Posterior cingulate gyrus (tissue), 11 donors: ENCODE measurements around the gene KAT8.
"Not testable (repeated sequence)": the region's sequence is repeated elsewhere in the genome, so short reads cannot be mapped to it uniquely, and the experiment has no call there.

Source experiments
- DNase-seq, 10 donors: peaks; one replicate each; pipeline versions ENCODE4 v3.0.0 to v3.0.0-alpha.2; 2020 to 2021; ENCODE audit warnings: mixed read lengths in 3 of 10
- intact Hi-C: fragments of 100-400 bp; cut with DNase I; formaldehyde crosslinking; loops from one replicate; pipeline ENCODE4 v1.15.1; 2023

KAT8 gene

GRCh38 chr16:31141489-31142108, 24.1 kb downstream of the KAT8 start:
- DNase-seq: peak in 1 of 10 donors; percentile 82
- intact Hi-C loops: loop anchor here (1.0 to 5.0 kb wide), 3 partner anchors 34 to 47 kb away; partner anchors contain the start of genes BCKDK, FUS and VKORC1

- intact Hi-C loops: loop anchor here (1.0 to 5.0 kb wide), 3 partner anchors 35 to 48 kb away; partner anchors contain the start of genes BCKDK, FUS and VKORC1
- DNase-seq: peak; percentile 91 to 100 (median 94)
Observed at GRCh38 chr16:31142109-31143010, 24.9 kb downstream of the KAT8 start.

GRCh38 chr16:31143011-31143693, 25.7 kb downstream of the KAT8 start:
- no peak for DNase-seq
- intact Hi-C loops: loop anchor here (2.0 to 5.0 kb wide), 2 partner anchors 36 to 38 kb away; partner anchors contain the start of genes BCKDK and FUS

- DNase-seq: no peak
- intact Hi-C loops: loop anchor here (2.0 to 5.0 kb wide), 2 partner anchors 36 to 37 kb away; partner anchors contain the start of genes BCKDK and FUS
Observed at GRCh38 chr16:31143694-31144148, 26.3 kb downstream of the KAT8 start.

- intact Hi-C loops: loop anchor here (5.0 kb wide), 1 partner anchor 37 kb away; the partner anchor contains the start of gene BCKDK
- DNase-seq: not testable (repeated sequence)
Observed at GRCh38 chr16:31144418-31144817, 27.0 kb downstream of the KAT8 start.

- DNase-seq: no peak
- intact Hi-C loops: no loop called here
Observed at GRCh38 chr16:31145398-31145990, 28.0 kb downstream of the KAT8 start.

- DNase-seq: no peak
- intact Hi-C loops: no loop called here
Observed at GRCh38 chr16:31147574-31147973, 30.1 kb downstream of the KAT8 start.

- intact Hi-C loops: no loop called here
- DNase-seq: no peak
Observed at GRCh38 chr16:31148281-31148728, 30.8 kb downstream of the KAT8 start.

GRCh38 chr16:31148896-31149295, 31.4 kb downstream of the KAT8 start:
- intact Hi-C loops: no loop called here
- DNase-seq: no peak

- intact Hi-C loops: no loop called here
- DNase-seq: no peak
Observed at GRCh38 chr16:31149332-31149731, 31.9 kb downstream of the KAT8 start.

- intact Hi-C loops: no loop called here
- DNase-seq: no peak
Observed at GRCh38 chr16:31149894-31150890, 32.7 kb downstream of the KAT8 start, which contains the start of gene PRSS36. Gene PRSS36 (minus strand): TSS chr16:31150066. CDS start chr16:31150035, 31 bp downstream.

- DNase-seq, intact Hi-C loops: not testable (repeated sequence)
Observed at GRCh38 chr16:31150976-31151375, 33.5 kb downstream of the KAT8 start.

GRCh38 chr16:31157136-31157535, 39.7 kb downstream of the KAT8 start:
- DNase-seq: no peak
- intact Hi-C loops: no loop called here

- peak in 1 of 10 donors; percentile 2 for DNase-seq
- intact Hi-C loops: no loop called here
Observed at GRCh38 chr16:31167315-31167714, 49.9 kb downstream of the KAT8 start.

- intact Hi-C loops: no loop called here
- DNase-seq: no peak
Observed at GRCh38 chr16:31168848-31169247, 51.4 kb downstream of the KAT8 start.

- intact Hi-C loops: not testable (repeated sequence)
- DNase-seq: peak in 1 of 10 donors; percentile 15
Observed at GRCh38 chr16:31170048-31170447, 52.6 kb downstream of the KAT8 start.

GRCh38 chr16:31177136-31177535, 59.7 kb downstream of the KAT8 start:
- DNase-seq: peak in 1 of 10 donors; percentile 2
- intact Hi-C loops: no loop called here

- DNase-seq: peak in 1 of 10 donors; percentile 86
- intact Hi-C loops: no loop called here
Observed at GRCh38 chr16:31179219-31179746, 61.8 kb downstream of the KAT8 start.
